Measurements from ENCODE around the gene PDE6A. TPM values are rescaled to one million over a fixed set of nuclear protein-coding genes. Genes with fewer than 3 reads are reported as not detected.

The PDE6A gene
- total and polyA plus RNA-seq, 2 of the 8 experiments (the other 6 are each of a cell fraction or from before 2014, with no cell fraction given) = not detected

DNA sequence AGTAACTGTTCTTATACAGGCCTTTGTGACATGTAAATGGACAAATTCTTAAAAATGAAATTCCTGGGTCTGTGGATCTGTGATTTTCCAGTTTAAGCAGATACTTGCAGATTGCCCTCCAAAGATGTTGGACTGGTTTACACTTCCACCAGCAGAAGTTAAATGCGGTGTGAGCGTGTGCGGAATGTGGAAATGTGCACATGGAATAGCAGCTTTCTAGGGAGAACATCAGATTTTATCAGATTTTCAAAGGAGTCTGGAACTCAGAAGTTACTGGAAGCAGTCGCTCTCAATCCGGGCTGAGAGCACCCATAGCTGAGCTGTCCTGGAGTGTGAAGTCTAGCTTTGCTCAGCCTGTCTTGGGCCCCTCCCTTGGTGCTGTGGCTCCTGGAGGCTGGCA is 117.0 kb downstream of the PDE6A start:
- CTCF ChIA-PET (ENCODE audit: partially characterized antibody) = interaction anchor here (0.7 to 68.7 kb wide), 24 partner anchors 5 to 190 kb away, joined by 3 to 1740 read pairs (median 5); no protein-coding TSS in a partner anchor
- Histone ChIP-seq H2BK120ac (replicated peaks; ENCODE audit: low read depth, low read length) (no peak overlapping the region), H3K23ac (ENCODE audit: insufficient read length) (no peak overlapping the region), H4K20me1 (replicated peaks in 1 of 2; ENCODE audit: control insufficient read depth in 1 of 2, insufficient read depth in 2 of 2, low read length in 2 of 2) (no peaks in the 10 kb centered on the region), H4K8ac (ENCODE audit: extremely low read depth, insufficient read depth, low read length) (no peak overlapping the region), H3K79me1 (ENCODE audit: low read depth, low read length) (no peaks in the 10 kb centered on the region), H3K4me1 (replicated peaks in 1 of 4; ENCODE audit: control insufficient read depth in 3 of 4, insufficient read depth in 4 of 4, low read length in 3 of 4) (no peaks in the 10 kb centered on the region), H3K14ac (ENCODE audit: insufficient read length) (no peak overlapping the region), H2BK5ac (ENCODE audit: low read depth, low read length) (no peak overlapping the region), H2AK5ac (ENCODE audit: low read depth, low read length) (no peak overlapping the region), H2BK12ac (ENCODE audit: low read depth, low read length) (no peak overlapping the region), H2BK20ac (ENCODE audit: low read length) (no peak overlapping the region), H3K9me3 (ENCODE audit: insufficient read depth in 2 of 2, low read depth in 1 of 2, low read length in 1 of 2) (no peaks in the 10 kb centered on the region), H2BK15ac (ENCODE audit: low read length) (no peak overlapping the region), H2AFZ (ENCODE audit: low read length) (no peak overlapping the region), H3K79me2 (ENCODE audit: control insufficient read depth in 1 of 2, insufficient read depth in 2 of 2, low read length in 2 of 2) (no peaks in the 10 kb centered on the region), H3K4me2 (ENCODE audit: insufficient read depth in 1 of 2, low read depth in 2 of 2, low read length in 2 of 2) (no peak overlapping the region), H3K23me2 (ENCODE audit: low read depth, low read length) (no peaks in the 10 kb centered on the region), H3K56ac (replicated peaks; ENCODE audit: insufficient read length, low read depth, low read length) (no peak overlapping the region), H3K27ac (ENCODE audit: low read depth, low read length) (no peak overlapping the region), H3K4me3 (ENCODE audit: extremely low read depth in 1 of 4, insufficient read depth in 2 of 4, low read depth in 3 of 4, low read length in 4 of 4) (no peak overlapping the region), H3K27me3 (replicated peaks in 1 of 4; ENCODE audit: control insufficient read depth in 3 of 4, extremely low read depth in 1 of 4, insufficient read depth in 3 of 4, low read length in 3 of 4) (no peaks in the 10 kb centered on the region), H3K4ac (replicated peaks; ENCODE audit: insufficient read length, low read depth, low read length) (no peak overlapping the region), H3K18ac (ENCODE audit: extremely low read depth, low read length) (no peak overlapping the region), H3K9ac (replicated peaks in 1 of 4; ENCODE audit: extremely low read depth in 1 of 4, low read depth in 3 of 4, low read length in 3 of 4) (no peak overlapping the region), H4K5ac (ENCODE audit: insufficient read length, low read depth, low read length) (no peak overlapping the region), H4K91ac (replicated peaks; ENCODE audit: insufficient read length, low read length) (no peak overlapping the region), H3K36me3 (ENCODE audit: control insufficient read depth in 2 of 4, insufficient read depth in 4 of 4, low read length in 3 of 4) (no peaks in the 10 kb centered on the region; a peak in 1 of 8 replicates)
- POLR2A ChIA-PET (ENCODE audit: partially characterized antibody) = interaction anchor here (1.0 to 1.1 kb wide), 2 partner anchors 71 to 173 kb away, joined by 3 read pairs; no protein-coding TSS in a partner anchor
- FAIRE-seq = no peak
- no peak for DNase-seq (ENCODE audit: low read depth in 1 of 2, low spot score in 2 of 2)
- 91% methylated on average over 5 of the region's 5 CpGs; no CpG with 5 or more reads in 1 of the 2 experiments for WGBS, 2 experiments (ENCODE audit: extremely low coverage in 1 of 2, insufficient coverage in 1 of 2, insufficient read length in 1 of 2, insufficient replicate concordance in 2 of 2, low coverage in 1 of 2, low lambda C conversion rate in 2 of 2, missing lambda C conversion rate in 1 of 2)
- TF ChIP-seq SP1 (IDR thresholded peaks at IDR 0.05; ENCODE audit: low read depth, low read length) = no peak
- no peak for TF ChIP-seq GABPA (IDR thresholded peaks at IDR 0.05; ENCODE audit: borderline replicate concordance, insufficient read depth, low read length)
- no peak for TF ChIP-seq RXRA (IDR thresholded peaks at IDR 0.05; ENCODE audit: insufficient read depth, low read depth, low read length)
- no peak for TF ChIP-seq PHF8 (conservative IDR thresholded peaks at IDR 0.05; ENCODE audit: low read depth, low read length)
- TF ChIP-seq TCF12 (IDR thresholded peaks at IDR 0.05; ENCODE audit: low read depth, low read length) = no peak
- no peak for TF ChIP-seq YY1 (IDR thresholded peaks at IDR 0.05; ENCODE audit: low read depth, low read length)
- no peak for TF ChIP-seq KDM5A (IDR thresholded peaks at IDR 0.05; ENCODE audit: low read length)
- no peak for TF ChIP-seq RAD21 (IDR thresholded peaks at IDR 0.05 in 1 of 2, conservative IDR thresholded peaks at IDR 0.05 in 1 of 2; ENCODE audit: low read depth in 2 of 2, low read length in 2 of 2)
- no peak for TF ChIP-seq CBX8 (IDR thresholded peaks at IDR 0.05; ENCODE audit: borderline replicate concordance, low read depth, low read length)
- TF ChIP-seq POLR2A (IDR thresholded peaks at IDR 0.05; ENCODE audit: control extremely low read depth in 1 of 2, low read depth in 2 of 2, low read length in 2 of 2) = no peak
- TF ChIP-seq HDAC6 (IDR thresholded peaks at IDR 0.05; ENCODE audit: low read depth, low read length) = no peak
- TF ChIP-seq SIN3A (conservative IDR thresholded peaks at IDR 0.05 in 1 of 2, IDR thresholded peaks at IDR 0.05 in 1 of 2; ENCODE audit: low read depth in 1 of 2, low read length in 2 of 2) = no peak
- TF ChIP-seq TAF7 (optimal IDR thresholded peaks at IDR 0.05; ENCODE audit: borderline replicate concordance, low read depth, low read length) = no peak
- no peak for TF ChIP-seq KDM1A (IDR thresholded peaks at IDR 0.05; ENCODE audit: borderline replicate concordance, low read length)
- TF ChIP-seq FOSL1 (IDR thresholded peaks at IDR 0.05; ENCODE audit: insufficient read depth, low read depth, low read length) = no peak
